Inflammatory macrophage treated with lipopolysaccharide for 1 hour (primary cell): Measurements from ENCODE around the gene KANSL3.
"Not testable (repeated sequence)": the region's sequence is repeated elsewhere in the genome, so short reads cannot be mapped to it uniquely, and the experiment has no call there.

Source experiments
- DNase-seq, 2 donors: peaks; one replicate each; pipeline ENCODE4 v3.0.0-alpha.2; 2020 to 2022

KANSL3 gene

GRCh38 chr2:96556441-96557330, 81.4 kb downstream of the KANSL3 start:
- peak; percentile 87 to 97 for DNase-seq

GRCh38 chr2:96555146-96555610, 82.9 kb downstream of the KANSL3 start:
- no peak for DNase-seq

GRCh38 chr2:96554293-96555145, 83.6 kb downstream of the KANSL3 start:
- peak; percentile 37 to 64 for DNase-seq

DNA sequence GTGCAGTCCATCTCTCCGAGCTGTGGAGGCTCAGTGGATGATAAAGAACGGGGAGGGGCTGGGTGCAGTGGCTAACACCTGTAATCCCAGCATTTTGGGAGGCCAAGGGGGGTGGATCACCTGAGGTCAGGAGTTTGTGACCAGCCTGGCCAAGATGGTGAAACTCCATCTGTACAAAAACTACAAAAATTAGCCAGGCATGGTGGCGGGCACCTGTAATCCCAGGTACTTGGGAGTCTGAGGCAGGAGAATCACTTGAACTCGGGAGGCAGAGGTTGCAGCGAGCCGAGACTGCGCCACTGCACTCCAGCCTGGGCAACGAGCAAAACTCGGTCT, 84.2 kb downstream of the KANSL3 start:
- DNase-seq: not testable (repeated sequence)

GRCh38 chr2:96553176-96553956, 84.7 kb downstream of the KANSL3 start:
- no peak for DNase-seq

GRCh38 chr2:96552315-96553175, 85.6 kb downstream of the KANSL3 start:
- DNase-seq: no peak

- DNase-seq: no peak
Measured at GRCh38 chr2:96551605-96552314, 86.4 kb downstream of the KANSL3 start.

GRCh38 chr2:96550787-96551604, 87.1 kb downstream of the KANSL3 start:
- DNase-seq: no peak

DNA sequence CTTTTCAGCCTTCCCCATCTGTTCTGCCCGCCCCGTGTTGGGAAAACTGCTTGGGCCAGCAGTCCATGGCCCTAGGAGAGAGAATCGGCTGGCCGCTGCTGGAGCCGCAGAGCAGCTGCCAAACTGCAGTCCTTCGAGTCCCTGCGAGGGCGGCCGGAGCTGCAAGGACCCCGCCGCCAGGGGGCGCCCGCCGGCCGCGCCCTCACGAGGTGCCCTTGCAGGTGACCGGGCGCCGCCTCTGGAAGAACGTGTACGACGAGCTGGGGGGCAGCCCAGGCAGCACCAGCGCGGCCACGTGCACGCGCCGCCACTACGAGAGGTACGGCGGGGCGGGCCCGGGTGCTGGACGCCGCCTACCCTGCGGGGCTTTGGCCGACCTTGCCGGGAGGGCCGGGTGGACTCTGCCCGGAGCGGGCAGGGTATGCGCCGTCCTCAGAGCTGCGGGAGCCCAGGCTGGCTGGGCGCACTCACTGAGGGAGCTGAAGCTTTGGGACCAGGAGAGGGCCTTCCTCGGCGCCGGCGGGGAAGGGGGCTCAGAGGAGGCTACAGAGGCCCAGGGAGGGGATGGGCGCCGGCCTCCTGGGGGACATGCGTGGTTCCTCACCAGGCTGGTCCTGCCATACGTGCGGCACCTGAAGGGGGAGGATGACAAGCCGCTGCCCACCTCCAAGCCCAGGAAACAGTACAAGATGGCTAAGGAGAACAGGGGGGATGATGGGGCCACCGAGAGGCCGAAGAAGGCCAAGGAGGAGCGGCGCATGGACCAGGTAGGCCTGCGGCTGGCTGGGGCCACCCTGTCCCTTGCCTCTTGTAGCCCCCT, 87.9 kb downstream of the KANSL3 start:
- no peak for DNase-seq

- no peak for DNase-seq
Measured at GRCh38 chr2:96549466-96549785, 88.7 kb downstream of the KANSL3 start.

DNA sequence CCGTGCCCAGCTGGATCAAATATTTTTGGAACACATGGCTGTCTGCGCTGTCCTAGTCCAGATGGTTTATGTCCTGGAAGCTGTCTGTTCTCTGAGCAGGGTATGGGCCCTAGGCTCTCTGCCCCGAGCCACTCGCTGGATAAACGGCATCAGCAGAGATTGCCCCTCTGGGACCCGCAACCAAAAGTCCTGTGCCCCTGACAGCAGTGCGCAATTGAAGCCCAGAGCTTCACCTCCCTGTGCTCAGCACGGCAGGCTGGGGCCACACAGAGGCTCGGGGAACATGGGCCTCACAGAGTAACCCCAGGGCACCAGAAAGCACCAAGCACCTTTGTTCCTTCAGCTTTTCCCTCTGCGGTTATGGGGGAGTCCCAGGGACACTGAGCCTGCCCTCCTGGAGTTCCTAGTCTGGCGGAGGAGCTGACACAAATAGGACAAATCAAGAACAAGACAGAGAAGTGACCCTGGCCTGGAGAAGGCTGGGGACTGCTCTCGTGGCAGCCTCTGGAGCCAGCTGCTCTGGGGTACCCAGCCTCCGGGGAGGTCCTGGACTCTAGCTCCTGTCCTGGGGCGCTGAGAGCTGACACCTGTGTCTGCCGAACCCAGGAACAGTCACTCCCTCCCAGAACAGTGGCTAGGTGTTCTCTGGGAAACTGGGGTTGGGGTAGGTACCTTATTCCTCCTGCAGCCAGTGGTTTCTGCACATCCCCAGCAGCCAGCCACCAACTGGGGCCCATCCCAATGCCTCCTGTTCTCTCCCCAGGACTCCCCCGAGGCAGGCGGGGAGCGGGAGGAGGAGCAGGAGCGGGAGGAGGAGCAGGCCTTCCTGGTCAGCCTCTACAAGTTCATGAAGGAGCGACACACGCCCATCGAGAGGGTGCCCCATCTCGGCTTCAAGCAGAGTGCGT, 89.3 kb downstream of the KANSL3 start:
- DNase-seq: no peak

DNA sequence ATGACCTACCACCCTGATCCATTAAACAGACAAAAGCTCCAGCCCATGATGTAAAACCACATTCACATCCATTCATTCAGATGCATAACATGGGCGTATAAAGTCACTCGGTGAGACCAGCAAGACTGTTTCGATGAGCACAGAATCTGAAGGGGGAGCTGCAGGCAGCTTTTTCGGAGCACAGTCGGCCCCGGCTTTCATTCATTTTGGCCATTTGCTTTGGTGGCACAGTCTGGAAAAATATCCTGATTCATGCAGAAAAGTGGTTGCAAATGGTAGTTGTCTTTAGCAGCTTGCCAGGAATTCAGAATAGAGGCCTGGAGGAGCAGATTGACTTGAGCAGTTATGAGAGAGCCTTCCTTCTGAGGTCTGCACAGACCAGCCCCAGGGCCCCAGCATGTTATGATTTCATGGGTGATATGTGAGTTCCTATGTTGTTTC, 90.4 kb downstream of the KANSL3 start:
- DNase-seq: no peak

DNA sequence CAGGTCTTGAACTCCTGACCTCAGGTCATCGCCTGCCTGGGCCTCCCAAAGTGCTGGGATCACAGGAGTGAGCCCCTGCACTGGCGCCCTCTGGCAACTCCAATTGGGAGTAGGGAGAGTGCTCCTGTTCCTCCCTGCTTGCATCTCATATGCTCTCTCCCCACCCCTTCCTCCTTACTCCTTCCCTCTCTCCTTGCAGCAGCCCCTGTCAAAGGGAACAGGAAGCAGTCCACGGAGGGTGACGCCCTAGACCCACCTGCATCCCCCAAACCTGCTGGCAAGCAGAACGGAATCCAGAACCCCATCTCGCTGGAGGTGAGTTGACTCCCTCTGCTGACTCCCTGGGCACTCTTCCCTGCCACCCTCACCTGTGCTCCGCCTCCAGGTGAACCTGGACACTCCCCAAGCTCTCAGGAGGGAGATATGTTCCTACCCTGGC, 90.9 kb downstream of the KANSL3 start:
- DNase-seq: no peak

DNA sequence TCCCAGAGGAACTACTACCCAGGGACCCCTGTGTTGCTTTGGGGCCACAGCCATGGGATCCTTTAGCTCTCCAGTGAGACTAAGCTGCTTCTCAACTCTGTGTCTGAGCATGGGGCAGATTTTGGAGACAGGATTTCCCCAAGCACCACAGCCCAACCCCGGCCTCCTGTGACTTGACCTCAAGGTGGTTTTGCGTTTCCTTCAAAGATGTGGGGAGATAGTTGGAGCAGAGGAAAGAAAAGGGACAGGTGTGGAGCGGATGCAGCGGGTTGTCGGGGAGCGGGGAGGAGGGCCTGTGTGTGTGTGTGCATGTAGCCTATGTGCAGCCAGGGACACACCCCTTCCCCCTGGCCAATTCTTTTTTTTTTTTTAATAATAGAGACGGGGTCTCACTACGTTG, 91.3 kb downstream of the KANSL3 start:
- DNase-seq: no peak

GRCh38 chr2:96546321-96546720, 91.8 kb downstream of the KANSL3 start:
- no peak for DNase-seq
